CD4-positive, alpha-beta T cell treated with Interleukin-17A for 1 hour (primary cell): Measurements from ENCODE around the gene SLC9B2.

Experiments
- DNase-seq: peaks from one replicate; pipeline ENCODE4 v3.0.0-alpha.2; 2020

SLC9B2 gene

DNA sequence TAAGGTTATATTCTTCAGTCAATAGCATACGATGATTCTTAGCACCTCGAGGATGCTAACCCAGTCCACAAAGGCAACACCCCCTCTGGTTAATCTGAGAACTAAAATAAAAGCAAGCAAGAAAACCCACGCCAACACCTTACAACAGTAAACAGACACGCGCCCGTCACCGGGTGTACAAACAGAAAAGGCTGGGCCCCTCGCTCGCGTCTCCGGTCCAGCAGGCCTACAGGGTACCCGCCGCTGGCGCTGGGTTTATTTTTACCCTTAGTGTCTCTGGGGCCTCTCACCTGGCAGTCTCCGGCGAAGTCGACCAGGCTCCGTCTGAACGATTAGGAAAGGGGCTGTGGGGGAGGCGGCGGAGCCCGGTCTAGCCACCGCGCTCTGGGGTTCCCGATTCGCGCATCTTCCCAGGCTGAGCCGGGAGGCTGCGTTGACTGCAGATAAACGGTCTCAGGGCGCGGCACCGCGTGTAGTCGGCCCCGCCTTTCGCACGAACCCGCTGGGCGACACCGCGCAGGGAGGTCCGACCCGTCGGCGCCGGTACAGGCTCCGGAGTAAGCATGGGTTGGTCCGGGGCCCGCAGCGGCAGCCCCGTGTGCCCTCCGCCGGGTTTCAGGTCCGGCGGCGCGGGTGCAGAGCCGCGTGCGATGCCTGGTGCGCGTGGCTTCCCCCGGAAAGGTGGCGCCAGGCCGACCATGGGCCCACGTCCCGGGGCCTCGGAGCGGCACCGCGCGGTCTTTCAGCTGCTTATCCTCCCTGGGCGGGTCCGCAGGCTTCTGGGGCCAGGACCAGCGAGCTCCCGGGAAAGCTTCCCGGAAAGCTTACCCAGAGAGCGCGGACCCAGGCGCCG lies 441 bp downstream of the SLC9B2 start:
- DNase-seq: peak; percentile 76

DNA sequence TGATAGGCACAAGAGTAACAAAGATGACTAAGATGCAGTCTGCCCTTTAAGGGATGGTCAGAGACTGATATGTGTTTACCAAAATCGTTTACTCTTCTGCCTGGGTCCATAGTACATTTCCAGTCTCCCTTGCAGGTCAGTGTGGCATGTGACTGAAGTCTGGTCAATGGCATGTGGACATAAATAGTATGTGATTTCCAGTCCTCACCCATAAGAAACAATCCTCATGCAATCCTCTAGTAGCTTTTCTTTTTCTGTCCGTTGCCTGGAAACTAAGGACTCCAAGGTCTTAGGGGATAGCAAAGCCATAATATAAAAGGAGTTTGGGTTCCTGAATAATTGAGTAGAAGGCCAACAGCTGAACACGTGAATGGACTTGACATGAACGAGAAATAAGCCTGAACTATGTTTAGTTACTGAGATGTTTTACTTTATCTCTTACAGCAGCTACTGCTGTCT lies 1.1 kb downstream of the SLC9B2 start:
- DNase-seq: peak; percentile 10

DNA sequence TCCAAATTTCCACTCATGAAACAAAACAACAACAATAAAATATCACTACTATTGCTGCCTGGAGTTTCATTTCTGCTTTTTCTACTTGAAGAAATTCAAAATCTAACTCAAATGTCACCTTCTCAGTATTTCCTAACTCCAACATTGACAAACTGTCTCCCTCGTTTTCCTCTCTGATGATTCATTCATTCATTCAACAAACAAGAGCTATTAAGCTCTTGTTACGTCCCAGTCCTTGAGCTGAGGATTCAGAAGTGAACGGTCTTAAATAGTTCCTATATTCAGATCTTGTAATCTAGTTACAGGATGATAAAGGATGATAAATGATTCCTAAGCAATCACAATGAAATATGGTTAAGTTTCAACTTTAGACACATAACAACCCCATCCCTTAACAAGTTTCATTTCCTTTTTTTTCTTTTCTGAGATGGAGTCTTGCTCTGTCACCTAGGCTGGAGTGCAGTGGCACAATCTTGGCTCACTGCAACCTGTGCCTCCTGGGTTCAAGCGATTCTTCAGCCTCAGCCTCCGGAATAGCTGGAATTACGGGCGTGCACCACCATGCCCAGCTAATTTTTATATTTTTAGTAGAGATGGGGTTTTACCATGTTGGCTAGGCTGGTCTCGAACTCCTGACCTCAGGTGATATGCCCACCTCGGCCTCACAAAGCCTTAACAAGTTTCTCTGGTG lies 1.7 kb downstream of the SLC9B2 start:
- DNase-seq: no peak

DNA sequence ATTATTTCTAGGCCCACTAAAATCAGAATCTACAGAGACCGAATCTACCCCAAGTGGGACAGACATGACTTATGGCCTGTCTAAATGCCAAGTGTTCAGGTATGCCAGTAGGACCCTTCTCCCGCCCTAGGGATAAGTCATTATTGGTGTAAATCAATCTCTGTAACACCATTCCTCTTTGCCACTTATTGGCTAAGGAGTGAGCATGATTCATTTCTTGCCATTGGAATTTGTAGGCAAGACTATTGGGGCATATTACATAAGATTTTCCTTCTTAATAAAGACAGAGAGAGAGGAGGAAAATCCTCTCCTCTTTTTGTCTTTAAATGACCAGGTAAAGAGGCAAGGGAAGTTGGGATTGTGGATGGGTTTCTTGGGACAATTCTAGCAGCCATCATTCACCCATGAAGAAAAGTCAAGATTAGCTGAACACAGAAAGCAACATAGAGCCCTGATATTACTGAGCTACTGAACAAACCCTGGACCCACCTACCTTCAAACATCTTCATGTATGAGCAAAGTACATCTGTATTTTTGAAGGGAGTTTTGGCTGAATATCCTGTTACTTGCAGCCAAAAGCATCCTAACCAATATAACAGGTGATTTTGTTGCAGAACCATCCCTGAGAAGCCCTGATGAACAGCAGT lies 2.6 kb downstream of the SLC9B2 start:
- DNase-seq: no peak

DNA sequence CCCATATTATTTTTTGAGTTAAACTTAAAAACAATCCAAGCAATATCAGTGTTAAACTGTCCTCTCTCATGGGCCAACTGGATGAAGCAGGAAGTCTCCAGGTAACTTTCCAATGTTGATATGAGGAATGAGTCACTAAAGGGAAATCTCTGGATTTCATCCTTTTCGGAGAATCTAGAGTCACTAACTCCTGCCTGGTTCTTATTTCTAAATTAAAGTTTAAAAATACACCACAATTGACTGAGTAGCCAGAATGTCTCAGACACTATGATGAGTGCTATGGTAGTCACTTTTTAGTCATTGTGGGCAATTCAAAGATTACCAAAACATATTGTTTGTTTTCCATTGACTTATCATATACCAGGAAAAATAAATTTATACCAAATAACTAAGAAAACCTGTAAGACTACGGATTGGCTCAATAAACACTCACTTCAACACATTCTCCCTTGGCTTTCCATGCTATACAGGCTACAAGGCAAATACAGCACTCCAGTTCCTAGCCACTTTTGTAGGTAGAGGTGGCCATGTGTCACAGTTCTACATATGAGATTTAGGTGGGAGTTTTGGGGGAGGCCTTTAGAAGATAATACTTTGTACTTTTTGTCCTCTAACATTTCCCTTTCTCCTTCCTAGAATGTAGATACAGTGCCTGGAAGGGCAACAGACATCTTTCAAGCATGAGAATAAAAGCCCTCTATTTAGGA lies 8.6 kb downstream of the SLC9B2 start:
- DNase-seq: no peak

DNA sequence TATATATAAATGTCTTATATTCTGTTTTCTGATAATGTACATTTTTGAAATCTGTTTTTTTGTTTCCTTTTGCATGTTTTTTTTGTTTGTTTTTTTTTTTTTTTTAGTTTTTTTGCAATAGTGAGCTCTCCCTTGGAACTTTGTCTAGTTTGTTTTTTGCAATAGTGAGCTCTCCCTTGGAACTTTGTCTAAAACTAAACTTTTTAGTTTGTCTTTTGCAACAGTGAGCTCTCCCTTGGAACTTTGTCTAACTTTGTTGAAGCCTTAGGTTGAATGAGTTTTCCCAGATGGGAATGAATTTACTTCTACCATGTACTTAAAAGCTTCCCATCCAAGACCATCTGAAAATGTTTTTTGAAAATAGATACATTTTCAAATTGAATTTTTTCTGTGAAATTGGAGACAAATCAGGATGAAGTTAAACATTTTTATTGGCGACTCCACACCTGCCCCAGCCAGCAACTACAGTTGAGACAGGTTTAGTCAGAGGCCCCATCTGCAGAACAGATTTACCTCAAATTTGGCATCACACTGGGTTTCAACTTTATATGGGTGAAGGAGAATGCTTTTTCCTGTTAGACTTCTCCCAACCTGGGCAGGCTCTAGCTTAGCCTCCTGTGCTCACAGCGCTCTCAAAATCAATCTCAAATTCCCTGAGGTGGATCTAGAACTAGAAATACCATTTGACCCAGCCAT lies 16.0 kb downstream of the SLC9B2 start:
- DNase-seq: no peak

DNA sequence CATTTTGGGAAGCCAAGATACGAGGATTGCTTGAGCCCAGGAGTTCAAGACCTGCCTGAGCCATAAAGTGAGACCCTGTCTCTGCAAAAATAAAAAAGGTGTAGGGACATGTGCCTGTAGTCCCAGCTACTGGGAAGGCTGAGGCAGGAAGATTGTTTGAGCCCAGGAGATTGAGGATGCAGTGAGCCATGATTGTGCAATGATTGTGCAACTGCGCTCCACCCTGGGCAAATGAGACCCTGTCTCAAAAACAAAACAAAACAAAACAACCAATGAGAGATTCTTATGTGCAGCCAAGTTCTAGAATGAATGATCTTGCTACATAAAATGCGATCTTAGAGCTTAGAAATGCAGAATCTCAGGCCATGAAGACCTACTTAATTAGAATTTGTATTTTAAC lies 22.5 kb downstream of the SLC9B2 start:
- DNase-seq: no peak

DNA sequence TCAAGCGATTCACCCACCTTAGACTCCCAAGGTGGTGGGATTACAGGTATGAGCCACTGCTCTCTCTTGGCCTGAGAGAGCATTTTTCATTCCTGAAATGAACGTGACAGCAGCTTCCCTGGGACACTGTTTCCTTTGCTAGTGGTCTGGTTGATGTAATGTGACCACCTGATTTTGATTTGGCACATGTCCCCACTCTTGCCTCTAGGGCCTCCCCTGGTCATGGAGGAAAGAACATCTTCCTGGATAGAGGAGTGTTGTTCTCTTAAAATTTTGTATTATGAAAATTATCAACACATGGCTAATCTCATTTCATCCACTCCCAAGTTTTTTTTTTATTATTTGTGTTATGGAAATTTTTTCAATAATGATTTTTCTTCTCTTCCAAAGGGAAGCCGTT lies 23.8 kb downstream of the SLC9B2 start:
- DNase-seq: no peak

DNA sequence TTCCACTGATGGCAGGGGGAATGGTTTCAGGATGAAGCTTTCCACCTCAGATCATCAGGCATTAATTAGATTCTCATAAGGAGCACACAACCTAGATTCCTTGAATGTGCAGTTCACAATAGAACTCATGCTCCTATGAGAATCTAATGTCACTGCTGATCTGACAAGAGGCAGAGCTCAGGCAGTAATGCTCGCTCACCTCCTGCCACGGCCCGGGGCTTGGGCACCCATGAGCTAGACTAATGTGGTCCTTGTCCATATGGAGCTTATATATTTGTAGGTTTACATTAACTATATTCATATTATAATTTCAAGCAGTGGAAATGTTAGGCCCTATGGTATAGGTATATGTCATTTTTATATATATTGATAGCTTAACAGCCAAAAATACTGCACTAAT lies 24.4 kb downstream of the SLC9B2 start:
- no peak for DNase-seq

DNA sequence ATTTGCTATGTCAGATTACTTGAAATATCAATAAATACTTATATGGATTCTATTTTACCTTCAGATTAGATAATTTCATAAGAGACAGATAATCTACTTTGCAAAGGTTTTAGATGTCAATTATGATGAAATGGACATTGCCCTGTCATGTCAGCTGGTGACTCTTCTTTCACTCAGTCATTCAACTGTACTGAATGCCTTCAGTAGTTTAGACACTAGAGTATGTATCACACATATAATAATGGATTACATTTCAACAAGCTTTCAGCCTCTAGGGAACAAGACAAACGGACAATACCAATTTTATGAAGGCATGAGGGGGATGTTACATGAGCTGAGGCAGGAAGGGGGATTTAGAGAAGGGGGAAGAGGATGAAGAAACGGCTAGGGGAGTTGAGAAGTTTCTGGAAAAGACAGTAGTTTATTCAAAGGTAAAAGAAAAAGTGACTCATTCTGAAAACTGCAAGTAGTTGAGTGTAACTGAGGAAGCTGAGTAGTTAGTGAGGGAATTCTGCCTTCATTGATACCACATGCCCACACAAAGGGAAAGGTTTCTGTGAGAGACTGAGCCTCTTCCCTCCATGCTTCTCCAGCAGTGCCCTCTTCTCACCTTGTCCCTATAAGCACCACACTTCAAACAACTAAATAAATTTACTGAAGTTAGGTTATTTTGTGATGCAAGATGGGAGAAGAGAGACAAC lies 25.7 kb downstream of the SLC9B2 start:
- no peak for DNase-seq

DNA sequence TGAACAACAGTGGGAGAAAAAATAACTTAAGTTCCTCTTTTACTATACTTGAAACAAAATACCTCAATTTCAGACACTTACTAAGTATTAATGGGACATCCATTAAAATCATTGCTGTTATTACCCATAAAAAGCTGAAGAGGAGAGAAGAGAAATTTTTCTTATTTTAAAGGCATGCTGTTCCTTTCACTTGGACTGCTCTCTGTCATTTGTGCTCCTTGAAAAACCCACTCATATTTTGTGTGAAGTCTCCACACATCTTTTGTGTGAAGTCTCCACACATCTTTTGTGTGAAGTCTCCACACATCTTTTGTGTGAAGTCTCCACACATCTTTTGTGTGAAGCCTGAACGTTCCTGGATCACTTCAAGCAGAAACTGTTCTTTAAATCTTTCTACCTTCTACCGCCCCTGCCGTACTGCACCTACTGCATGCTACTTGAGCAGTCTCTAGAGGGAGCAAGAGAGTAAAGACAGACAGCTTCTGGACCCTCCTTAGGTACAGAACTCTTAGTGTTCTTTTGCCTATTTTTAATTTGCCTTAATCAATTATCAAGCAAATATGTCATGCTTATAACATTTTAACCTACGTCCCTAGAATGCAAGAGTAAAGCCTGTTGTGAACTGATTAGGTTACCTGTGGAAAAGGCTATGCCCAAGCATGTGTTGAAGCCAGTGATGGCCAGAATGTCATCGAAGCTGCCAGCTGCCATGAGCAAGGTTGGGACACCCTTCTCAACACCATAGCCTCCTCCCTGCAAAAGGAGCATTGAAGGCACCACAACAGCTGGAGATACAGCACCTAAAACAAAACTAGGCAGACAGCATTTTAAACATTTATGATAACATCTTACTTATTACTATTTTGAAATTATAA lies 29.9 kb downstream of the SLC9B2 start:
- DNase-seq: peak; percentile 67

DNA sequence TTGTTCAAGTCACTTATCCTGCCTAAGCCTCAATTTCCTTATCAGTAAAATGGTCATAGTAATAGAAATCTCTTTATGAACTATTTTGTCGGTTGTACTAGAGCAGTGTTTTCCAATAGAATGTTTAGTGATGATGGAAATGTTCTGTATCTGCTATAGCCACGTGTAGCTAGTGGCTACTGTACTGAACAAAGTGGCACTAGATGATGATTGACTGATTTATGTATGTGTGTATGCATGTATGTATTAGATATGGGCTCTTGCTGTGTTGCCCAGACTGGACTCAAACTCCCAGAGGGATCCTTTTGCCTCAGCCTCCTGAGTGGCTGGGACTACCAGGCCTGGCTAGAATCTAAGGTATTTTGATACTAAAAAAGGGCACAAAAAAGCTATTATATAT lies 32.4 kb downstream of the SLC9B2 start:
- DNase-seq: no peak

DNA sequence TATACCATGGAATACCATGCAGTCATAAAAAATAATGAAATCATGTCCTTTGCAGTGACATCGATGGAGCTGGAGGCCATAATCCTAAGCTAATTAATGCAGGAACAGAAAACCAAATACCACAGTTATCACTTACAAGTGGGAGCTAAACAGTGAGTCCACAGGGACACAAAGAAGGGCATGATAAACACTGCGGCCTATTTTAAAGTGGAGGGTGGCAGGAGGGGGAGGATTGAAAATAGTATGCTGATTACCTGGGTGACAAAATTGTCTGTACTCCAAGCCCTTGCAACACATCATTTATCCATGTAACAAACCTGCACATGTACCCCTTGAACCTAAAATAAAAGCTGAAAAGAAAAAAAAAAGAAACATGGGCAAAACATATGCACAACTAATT lies 40.4 kb downstream of the SLC9B2 start:
- DNase-seq: no peak

DNA sequence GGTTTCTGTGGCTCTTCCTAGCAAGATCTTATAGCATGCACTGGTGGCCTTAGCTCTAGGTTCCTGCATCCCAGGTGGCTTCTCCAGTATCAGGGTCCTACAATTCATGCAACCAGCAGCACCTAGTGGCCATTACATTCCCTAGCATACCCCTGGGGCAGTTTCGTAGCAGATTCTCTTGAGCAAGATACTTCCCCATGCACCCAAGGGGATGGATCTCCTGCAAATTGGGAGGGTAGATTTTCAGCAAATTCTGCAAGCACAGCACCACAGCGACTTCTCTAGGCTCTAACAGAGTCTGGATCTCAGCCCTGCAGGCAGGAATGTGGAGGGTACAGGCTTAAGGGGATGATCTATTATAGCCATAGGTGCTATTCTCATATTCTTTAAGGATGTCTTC lies 44.0 kb downstream of the SLC9B2 start:
- no peak for DNase-seq

DNA sequence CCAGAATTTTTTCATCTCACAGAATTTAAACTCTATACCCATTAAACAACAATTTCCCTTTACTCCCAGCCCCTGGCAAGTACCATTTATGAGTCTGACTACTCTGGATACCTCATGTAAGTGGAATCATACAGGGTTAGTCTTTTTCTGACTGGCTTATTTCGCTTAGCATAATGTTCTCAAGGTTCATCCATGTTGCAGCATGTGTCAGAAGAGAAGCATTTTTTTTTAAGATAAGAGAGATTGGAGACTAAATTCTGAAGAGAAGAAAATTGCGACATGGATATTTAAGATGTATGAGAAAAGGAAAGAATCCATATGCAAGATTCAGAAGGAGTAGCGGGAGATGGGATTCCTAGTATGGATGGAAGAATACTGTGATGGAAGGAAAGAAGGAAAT lies 45.8 kb downstream of the SLC9B2 start:
- DNase-seq: no peak

DNA sequence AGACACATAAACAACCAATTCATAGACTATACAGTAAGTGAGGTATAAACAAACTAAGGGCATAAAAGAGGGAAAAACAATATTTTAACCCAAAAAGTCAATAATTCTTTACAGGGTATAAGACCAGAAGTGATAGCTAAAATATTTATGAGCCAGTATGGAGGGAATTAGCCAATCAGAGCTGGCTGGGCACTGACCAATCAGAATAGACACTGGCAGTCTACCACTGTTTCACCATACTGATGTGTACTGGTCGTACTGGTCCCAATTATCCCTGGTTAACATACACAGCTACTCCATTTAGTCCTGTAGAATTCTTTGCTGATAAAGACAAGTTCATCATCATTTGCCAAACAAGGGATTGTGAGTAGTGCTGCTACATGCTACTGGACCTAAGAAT lies 47.3 kb downstream of the SLC9B2 start:
- no peak for DNase-seq

DNA sequence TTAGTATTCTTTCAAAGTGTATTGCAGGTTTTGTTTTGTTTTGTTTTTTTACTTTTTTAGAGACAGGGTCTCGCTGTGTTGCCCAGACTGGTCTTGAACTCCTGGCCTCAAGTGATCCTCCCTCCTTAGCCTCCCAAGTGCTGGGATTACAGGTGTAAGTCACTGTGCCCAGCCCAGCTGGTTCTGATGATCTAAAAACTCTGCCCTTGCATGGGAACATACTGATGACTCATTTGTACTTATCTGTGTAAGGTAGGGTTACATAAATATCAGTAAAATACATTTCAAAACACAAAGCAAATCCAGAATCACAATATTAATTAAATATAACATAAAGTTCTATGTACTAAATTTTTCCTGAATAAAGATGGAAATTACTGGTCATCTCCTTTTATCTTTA lies 49.7 kb downstream of the SLC9B2 start:
- no peak for DNase-seq

DNA sequence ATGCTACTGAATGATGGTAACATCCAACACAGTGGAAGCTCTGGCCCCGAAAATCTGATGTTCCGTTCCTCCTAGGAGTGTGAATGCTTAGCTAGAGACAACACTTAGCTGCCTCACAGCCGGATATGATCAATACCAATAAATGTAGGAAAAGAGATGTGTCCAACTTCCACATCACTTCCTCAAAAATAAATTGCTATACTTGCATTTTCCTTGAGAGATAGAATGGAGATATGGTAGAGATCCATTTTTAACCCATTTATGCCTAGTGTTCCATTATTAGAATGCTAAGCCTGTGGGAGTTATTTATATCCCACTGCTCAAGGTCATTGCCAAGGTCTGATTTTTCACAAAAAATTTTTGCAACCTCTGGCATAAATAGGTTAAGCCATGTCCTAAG lies 51.6 kb downstream of the SLC9B2 start:
- DNase-seq: no peak

DNA sequence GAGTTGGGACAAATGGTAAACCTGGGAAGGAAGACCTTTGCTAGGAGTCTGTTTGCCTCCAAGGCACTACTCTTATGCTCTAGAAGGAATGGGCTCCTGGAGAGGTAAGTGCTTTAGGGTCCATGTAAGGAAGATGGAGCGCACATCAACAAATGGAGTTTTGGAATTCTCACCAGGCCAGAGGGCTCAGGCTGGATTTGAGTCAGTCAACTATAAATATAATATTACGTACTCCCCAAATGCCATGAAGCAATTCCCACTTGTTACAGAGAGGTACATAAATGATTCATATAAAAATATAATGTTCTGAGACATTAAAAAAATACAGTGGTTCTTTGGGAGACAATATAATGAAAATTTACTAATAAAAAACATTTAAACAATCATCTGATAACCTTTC lies 55.4 kb downstream of the SLC9B2 start:
- DNase-seq: no peak

DNA sequence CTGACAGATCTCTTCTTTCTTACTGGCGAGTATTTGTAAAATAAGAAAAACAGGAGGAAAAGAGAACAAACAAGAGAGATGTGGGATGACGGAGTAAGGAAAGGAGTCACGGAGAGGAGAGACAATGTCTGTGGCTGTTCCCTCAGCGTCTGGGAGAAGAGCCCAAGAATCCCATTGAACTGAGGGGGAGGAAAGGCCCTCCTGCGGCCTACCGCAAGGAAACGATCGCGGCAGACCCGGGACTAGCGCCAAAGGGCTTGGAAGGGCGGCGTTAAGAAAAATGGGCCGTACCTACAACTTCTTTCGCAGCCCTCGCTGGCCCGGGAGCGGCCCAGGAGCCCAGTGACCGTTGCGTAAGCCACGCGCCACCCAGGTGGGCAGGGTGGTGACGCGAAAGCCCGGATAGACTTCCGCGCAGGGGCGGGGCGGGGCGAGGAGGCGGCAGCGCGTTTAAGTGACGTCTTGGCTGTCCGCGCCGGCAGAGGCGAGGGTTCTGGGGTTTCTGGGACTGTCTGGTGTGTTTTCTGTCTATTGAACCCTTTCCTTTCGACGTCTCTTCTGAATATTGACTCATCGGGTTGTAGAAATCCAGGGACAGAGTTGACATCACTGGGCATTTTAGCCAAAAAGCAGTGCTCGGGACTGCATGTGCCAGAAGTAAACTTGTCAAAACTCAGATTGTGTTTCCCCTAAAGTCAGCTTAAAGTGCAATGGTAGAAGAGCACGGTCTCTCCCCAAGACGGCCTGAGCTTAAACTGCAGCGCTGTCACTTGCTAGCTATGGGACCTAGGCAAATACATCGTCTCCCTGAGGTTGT lies 57.0 kb downstream of the SLC9B2 start, which contains the start of gene SLC9B1:
Gene SLC9B1 (minus strand): TSS at position 398 of the 817 bp plus-strand sequence. CDS start 27,994 bp downstream, outside the sequence.
- DNase-seq: peak; percentile 95
